ENCODE data around the gene PXMP2. TPM values are rescaled to one million over a fixed set of nuclear protein-coding genes. Genes with fewer than 3 reads are reported as not detected.
"Not testable (repeated sequence)": the region's sequence is repeated elsewhere in the genome, so short reads cannot be mapped to it uniquely, and the experiment has no call there.

Gene PXMP2
- total RNA-seq, 1 experiment from 2014 or later = 39.9 TPM

DNA sequence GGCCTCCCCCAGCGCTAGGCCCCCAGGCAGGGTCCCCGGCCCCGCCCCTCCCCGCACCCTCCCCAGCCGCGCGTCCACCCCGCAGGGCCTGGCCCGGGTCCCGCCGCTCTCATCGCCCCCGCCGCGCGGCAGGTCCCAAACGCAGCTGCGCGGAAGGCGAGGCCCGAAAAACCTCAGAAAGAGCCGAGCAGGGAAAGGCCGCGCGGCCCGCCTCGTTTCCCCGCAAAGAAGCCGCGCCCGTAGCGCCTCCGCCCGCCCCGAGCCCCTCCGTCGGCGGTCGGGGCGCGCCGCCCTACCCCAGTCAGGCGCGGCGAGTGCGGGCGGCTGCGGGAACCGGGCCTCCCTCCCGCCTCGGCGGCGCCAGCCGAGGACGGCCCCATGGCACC is 569 bp upstream of the PXMP2 start:
- no peaks in the 10 kb centered on the region for H3K27me3 Mint-ChIP-seq (ENCODE audit: insufficient read depth, unreplicated experiment)
- H3K4me3 Mint-ChIP-seq (ENCODE audit: unreplicated experiment) = peak overlapping the region; percentile 84
- DNase-seq = no peak
- Histone ChIP-seq H3K27me3 (replicated peaks; ENCODE audit: control insufficient read depth, insufficient read depth, low read length) (no peaks in the 10 kb centered on the region), H3K9me3 (no peaks in the 10 kb centered on the region), H3K4me3 (ENCODE audit: low read depth, low read length) (peak overlapping the region; percentile 71), H3K4me1 (peaks cover 6% of the 10 kb centered on the region), H3K36me3 (ENCODE audit: control insufficient read depth, insufficient read depth, low read length) (no peaks in the 10 kb centered on the region; the same call in 1 of the 2 replicates)
- ChIA-PET POLR2A (no interaction called here), CTCF (no interaction called here)
- peaks cover 40% of the 10 kb centered on the region for H3K36me3 Mint-ChIP-seq (ENCODE audit: insufficient read depth, unreplicated experiment)
- peaks cover 6% of the 10 kb centered on the region for H3K4me1 Mint-ChIP-seq (ENCODE audit: low read depth, unreplicated experiment)
- TF ChIP-seq, protein P1, sequence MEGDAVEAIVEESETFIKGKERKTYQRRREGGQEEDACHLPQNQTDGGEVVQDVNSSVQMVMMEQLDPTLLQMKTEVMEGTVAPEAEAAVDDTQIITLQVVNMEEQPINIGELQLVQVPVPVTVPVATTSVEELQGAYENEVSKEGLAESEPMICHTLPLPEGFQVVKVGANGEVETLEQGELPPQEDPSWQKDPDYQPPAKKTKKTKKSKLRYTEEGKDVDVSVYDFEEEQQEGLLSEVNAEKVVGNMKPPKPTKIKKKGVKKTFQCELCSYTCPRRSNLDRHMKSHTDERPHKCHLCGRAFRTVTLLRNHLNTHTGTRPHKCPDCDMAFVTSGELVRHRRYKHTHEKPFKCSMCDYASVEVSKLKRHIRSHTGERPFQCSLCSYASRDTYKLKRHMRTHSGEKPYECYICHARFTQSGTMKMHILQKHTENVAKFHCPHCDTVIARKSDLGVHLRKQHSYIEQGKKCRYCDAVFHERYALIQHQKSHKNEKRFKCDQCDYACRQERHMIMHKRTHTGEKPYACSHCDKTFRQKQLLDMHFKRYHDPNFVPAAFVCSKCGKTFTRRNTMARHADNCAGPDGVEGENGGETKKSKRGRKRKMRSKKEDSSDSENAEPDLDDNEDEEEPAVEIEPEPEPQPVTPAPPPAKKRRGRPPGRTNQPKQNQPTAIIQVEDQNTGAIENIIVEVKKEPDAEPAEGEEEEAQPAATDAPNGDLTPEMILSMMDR (IDR thresholded peaks at IDR 0.05; ENCODE audit: insufficient read depth in 1 of 2, low read depth in 1 of 2, low read length in 1 of 2, severe bottlenecking in 1 of 2, unreplicated experiment in 1 of 2) = no peak
- BruUV-seq (replicated peaks) = no TSS peak
- no peaks in the 10 kb centered on the region for H3K9me3 Mint-ChIP-seq (ENCODE audit: unreplicated experiment)
- peak overlapping the region; percentile 76 for H3K27ac Mint-ChIP-seq (ENCODE audit: unreplicated experiment)
- intact Hi-C loops (cut with micrococcal nuclease; ENCODE audit: unreplicated experiment) = loop anchor here (2.0 kb wide), 1 partner anchor 24 kb away; the partner anchor contains the start of gene PGAM5

DNA sequence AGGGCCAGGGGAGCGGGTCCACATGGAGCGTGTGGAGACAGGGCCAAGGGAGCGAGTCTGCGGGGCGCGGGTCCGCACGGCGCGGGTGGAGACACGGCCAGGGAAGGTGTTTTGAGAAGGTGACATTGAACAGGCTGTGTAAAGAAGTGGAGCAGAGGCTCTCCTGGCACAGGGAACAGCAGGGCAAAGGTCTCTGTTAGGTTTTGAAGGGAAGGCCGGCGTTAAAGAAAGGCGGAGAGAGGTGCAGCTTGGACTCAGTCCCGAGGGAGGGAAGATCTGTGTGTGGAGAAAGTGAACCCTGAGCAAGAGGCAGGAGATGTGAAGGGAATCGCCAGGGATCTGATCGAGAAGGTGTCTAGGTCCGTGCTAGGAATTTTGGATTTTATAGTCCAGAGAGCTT is 1.8 kb downstream of the PXMP2 start:
- intact Hi-C loops (cut with micrococcal nuclease; ENCODE audit: unreplicated experiment) = no loop called here
- Mint-ChIP-seq H3K4me3 (ENCODE audit: unreplicated experiment) (peak overlapping the region; percentile 63), H3K9me3 (ENCODE audit: unreplicated experiment) (no peaks in the 10 kb centered on the region), H3K27me3 (ENCODE audit: insufficient read depth, unreplicated experiment) (no peaks in the 10 kb centered on the region), H3K36me3 (ENCODE audit: insufficient read depth, unreplicated experiment) (peaks cover 40% of the 10 kb centered on the region), H3K4me1 (ENCODE audit: low read depth, unreplicated experiment) (peaks cover 6% of the 10 kb centered on the region), H3K27ac (ENCODE audit: unreplicated experiment) (no peak overlapping the region)
- BruUV-seq (replicated peaks) = no TSS peak
- TF ChIP-seq, protein P1 (IDR thresholded peaks at IDR 0.05; ENCODE audit: insufficient read depth in 1 of 2, low read depth in 1 of 2, low read length in 1 of 2, severe bottlenecking in 1 of 2, unreplicated experiment in 1 of 2) = no peak
- CTCF ChIA-PET = no interaction called here
- H3K9me3 ChIP-seq = no peaks in the 10 kb centered on the region
- DNase-seq = peak; percentile 30 to 59
- POLR2A ChIA-PET = no interaction called here
- H3K4me3 ChIP-seq (ENCODE audit: low read depth, low read length) = peak overlapping the region; percentile 35
- no peaks in the 10 kb centered on the region; the same call in 1 of the 2 replicates for H3K36me3 ChIP-seq (ENCODE audit: control insufficient read depth, insufficient read depth, low read length)
- H3K4me1 ChIP-seq = peaks cover 6% of the 10 kb centered on the region
- H3K27me3 ChIP-seq (replicated peaks; ENCODE audit: control insufficient read depth, insufficient read depth, low read length) = no peaks in the 10 kb centered on the region

DNA sequence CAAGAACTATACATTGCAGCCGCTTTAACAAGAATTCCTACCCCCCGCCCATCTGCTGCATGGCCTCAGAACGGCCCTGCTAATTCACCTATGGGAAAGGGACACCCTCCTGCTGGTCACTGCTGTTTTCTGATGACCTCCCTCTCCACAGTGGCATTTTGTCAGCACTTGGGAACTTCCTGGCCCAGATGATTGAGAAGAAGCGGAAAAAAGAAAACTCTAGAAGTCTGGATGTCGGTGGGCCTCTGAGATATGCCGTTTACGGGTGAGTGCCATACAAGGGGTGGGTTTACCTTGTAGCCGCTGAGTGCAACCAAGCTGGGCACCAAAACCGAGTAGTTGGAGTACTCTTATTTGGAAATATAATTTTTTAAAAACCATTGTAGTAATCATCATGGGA is 2.7 kb downstream of the PXMP2 start:
- peaks cover 6% of the 10 kb centered on the region for H3K4me1 ChIP-seq
- H3K27me3 Mint-ChIP-seq (ENCODE audit: insufficient read depth, unreplicated experiment) = no peaks in the 10 kb centered on the region
- H3K9me3 Mint-ChIP-seq (ENCODE audit: unreplicated experiment) = no peaks in the 10 kb centered on the region
- no TSS peak for BruUV-seq (replicated peaks)
- no peak overlapping the region for H3K4me3 ChIP-seq (ENCODE audit: low read depth, low read length)
- POLR2A ChIA-PET = no interaction called here
- CTCF ChIA-PET = interaction anchor here (0.7 kb wide), 1 partner anchor 40 kb away, joined by 3 read pairs; no protein-coding TSS in a partner anchor
- DNase-seq = no peak
- peaks cover 44% of the 10 kb centered on the region for H3K36me3 Mint-ChIP-seq (ENCODE audit: insufficient read depth, unreplicated experiment)
- no peak overlapping the region for H3K27ac Mint-ChIP-seq (ENCODE audit: unreplicated experiment)
- H3K4me3 Mint-ChIP-seq (ENCODE audit: unreplicated experiment) = peak overlapping the region; percentile 63
- TF ChIP-seq, protein P1 (IDR thresholded peaks at IDR 0.05; ENCODE audit: insufficient read depth in 1 of 2, low read depth in 1 of 2, low read length in 1 of 2, severe bottlenecking in 1 of 2, unreplicated experiment in 1 of 2) = no peak
- H3K36me3 ChIP-seq (ENCODE audit: control insufficient read depth, insufficient read depth, low read length) = no peaks in the 10 kb centered on the region; the same call in 1 of the 2 replicates
- H3K9me3 ChIP-seq = no peaks in the 10 kb centered on the region
- intact Hi-C loops (cut with micrococcal nuclease; ENCODE audit: unreplicated experiment) = no loop called here
- peaks cover 6% of the 10 kb centered on the region for H3K4me1 Mint-ChIP-seq (ENCODE audit: low read depth, unreplicated experiment)
- H3K27me3 ChIP-seq (replicated peaks; ENCODE audit: control insufficient read depth, insufficient read depth, low read length) = no peaks in the 10 kb centered on the region

DNA sequence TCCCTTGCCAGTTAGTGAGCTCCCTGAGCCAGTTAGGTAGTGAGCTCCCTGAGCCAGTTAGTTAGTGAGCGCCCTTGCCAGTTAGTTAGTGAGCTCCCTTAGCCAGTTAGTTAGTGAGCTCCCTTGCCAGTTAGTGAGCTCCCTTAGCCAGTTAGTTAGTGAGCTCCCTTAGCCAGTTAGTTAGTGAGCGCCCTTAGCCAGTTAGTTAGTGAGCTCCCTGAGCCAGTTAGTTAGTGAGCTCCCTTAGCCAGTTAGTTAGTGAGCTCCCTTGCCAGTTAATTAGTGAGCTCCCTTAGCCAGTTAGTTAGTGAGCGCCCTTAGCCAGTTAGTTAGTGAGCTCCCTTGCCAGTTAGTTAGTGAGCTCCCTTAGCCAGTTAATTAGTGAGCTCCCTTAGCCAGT is 4.6 kb downstream of the PXMP2 start:
- BruUV-seq (replicated peaks); H3K27me3 ChIP-seq (replicated peaks; ENCODE audit: control insufficient read depth, insufficient read depth, low read length); H3K4me1 Mint-ChIP-seq (ENCODE audit: low read depth, unreplicated experiment); POLR2A ChIA-PET; H3K4me3 Mint-ChIP-seq (ENCODE audit: unreplicated experiment); H3K9me3 ChIP-seq; H3K4me3 ChIP-seq (ENCODE audit: low read depth, low read length); intact Hi-C loops (cut with micrococcal nuclease; ENCODE audit: unreplicated experiment); H3K27ac Mint-ChIP-seq (ENCODE audit: unreplicated experiment); H3K9me3 Mint-ChIP-seq (ENCODE audit: unreplicated experiment); H3K36me3 ChIP-seq (ENCODE audit: control insufficient read depth, insufficient read depth, low read length); H3K27me3 Mint-ChIP-seq (ENCODE audit: insufficient read depth, unreplicated experiment); H3K4me1 ChIP-seq; DNase-seq; CTCF ChIA-PET: not testable (repeated sequence)
- H3K36me3 Mint-ChIP-seq (ENCODE audit: insufficient read depth, unreplicated experiment) = peaks cover 50% of the 10 kb centered on the region

DNA sequence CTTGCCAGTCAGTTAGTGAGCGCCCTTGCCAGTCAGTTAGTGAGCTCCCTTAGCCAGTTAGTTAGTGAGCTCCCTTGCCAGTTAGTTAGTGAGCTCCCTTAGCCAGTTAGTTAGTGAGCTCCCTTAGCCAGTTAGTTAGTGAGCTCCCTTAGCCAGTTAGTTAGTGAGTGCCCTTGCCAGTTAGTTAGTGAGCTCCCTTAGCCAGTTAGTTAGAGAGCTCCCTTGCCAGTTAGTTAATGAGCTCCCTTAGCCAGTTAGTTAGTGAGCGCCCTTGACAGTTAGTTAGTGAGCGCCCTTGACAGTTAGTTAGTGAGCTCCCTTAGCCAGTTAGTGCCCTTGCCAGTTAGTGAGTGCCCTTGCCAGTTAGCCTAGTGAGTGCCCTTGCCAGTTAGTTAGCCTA is 7.5 kb downstream of the PXMP2 start:
- H3K27me3 Mint-ChIP-seq (ENCODE audit: insufficient read depth, unreplicated experiment); POLR2A ChIA-PET; H3K4me3 Mint-ChIP-seq (ENCODE audit: unreplicated experiment); H3K4me3 ChIP-seq (ENCODE audit: low read depth, low read length); H3K4me1 ChIP-seq; H3K27ac Mint-ChIP-seq (ENCODE audit: unreplicated experiment); H3K27me3 ChIP-seq (replicated peaks; ENCODE audit: control insufficient read depth, insufficient read depth, low read length); BruUV-seq (replicated peaks); H3K4me1 Mint-ChIP-seq (ENCODE audit: low read depth, unreplicated experiment); DNase-seq; H3K36me3 ChIP-seq (ENCODE audit: control insufficient read depth, insufficient read depth, low read length); CTCF ChIA-PET; H3K9me3 Mint-ChIP-seq (ENCODE audit: unreplicated experiment); intact Hi-C loops (cut with micrococcal nuclease; ENCODE audit: unreplicated experiment); H3K9me3 ChIP-seq: not testable (repeated sequence)
- H3K36me3 Mint-ChIP-seq (ENCODE audit: insufficient read depth, unreplicated experiment) = peaks cover 61% of the 10 kb centered on the region
